NCI-H524 (cell line): Measurements from ENCODE around the gene AIMP1.
"Not testable (repeated sequence)": the region's sequence is repeated elsewhere in the genome, so short reads cannot be mapped to it uniquely, and the experiment has no call there.

Source experiments
- DNase-seq, 2 experiments: peaks; one replicate each; lab custom pipeline; 2025; lab: John Stamatoyannopoulos, UW

The AIMP1 gene

DNA sequence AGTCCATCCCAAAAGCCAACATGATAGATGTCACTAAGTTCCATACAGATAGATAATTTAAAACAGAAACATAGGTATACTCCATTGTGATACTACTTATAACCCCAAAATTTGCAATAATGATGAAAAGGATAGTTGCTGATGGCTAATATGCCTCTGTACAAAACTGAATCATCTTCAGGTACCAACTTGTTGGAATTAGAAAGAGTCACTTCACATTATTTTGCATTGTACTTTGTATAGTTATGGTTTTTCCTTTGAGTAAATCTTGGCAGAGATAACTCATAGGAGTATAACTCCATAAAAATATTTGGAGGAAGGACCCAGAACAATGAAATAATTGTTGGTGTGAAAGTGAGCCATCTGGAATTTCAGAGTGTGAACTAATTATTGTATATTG lies 34.7 kb downstream of the AIMP1 start:
- no peak for DNase-seq

DNA sequence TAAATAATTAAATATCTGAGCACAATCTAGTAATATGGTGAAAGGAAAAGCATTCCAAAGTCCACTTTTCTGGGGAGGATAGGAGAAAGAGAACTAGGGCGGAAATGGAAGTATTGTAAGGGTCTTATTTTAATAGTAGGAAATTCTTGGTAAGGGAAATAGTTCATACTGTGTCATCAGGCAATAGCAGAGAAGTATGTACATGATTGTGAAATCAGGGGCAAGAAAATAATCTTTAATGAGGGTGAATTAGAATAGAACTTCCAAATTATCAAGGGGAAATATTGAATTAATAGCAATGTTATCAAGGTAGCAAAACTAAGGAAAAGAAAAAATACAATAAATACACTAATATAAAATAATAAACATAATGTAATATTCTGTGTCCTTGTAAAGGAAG lies 37.4 kb downstream of the AIMP1 start:
- DNase-seq = no peak

DNA sequence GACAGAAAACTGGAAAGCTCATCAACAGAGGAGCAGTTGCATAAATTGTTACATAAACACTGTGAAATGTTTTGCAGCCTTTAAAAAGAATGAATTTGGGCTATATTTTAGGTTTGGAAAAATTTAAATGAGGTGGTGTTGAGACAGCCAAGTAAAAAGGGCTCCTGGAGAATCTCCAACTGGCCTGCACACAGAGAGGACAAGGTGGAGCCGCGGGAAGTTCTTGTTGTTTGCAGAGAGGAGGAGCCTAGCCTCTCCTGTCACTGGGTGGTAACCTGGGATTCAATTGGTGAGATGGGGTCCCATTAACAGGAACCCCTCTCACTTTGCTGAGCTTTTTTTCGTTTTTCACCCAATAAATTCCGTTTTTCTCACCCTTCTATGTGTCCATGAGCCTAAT lies 38.8 kb downstream of the AIMP1 start:
- no peak for DNase-seq

DNA sequence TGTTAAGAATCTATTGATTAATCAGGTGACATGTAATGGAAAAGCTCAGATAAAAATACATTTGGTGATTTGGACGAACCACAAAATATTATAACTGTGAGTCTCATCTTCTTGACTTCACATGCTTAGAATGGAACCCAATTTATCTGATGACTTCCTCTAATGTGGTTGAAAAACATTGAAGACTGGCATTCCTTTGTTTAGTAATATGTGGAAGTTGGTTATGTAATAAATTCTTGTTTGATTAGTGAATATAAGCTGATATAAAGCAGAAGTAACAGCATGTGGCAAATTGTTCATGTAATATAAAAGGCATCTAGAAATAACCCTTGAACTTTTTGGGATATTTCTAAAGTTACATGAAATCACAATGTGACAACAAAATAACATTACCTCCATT lies 42.5 kb downstream of the AIMP1 start:
- DNase-seq = no peak

DNA sequence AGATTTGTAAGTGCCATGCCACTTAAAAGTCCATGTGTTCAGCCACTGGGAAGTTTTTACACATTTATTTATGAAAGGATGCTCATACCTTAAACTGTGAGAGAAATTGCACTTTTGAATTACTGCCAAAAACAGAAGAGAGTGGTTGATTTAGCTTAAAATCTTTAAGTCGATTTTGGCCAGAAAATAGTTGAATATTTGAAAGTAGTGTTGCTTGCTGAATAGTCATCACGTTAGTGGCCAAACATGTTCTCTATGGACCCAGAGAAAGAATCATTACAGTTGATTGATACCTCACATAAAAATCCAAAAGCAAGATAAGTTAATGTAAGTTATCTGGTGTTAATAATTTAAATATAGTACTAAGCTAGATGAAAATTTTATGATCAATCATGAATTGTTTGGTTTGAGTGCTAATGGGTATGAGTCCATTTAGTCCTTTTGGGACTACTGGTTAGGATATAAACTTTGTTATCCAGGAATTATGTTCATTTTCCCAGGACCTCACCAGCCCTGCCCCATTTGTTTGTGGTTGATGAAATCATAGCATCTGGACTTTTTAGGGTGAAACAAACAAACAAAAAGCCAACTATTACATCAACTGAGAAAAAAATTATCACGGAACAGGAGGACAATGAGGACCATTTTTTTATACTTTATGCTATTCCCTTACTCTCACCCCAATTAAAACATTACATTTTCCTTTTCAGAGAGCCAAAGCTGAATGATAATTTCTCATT lies 45.9 kb downstream of the AIMP1 start:
- DNase-seq = no peak

DNA sequence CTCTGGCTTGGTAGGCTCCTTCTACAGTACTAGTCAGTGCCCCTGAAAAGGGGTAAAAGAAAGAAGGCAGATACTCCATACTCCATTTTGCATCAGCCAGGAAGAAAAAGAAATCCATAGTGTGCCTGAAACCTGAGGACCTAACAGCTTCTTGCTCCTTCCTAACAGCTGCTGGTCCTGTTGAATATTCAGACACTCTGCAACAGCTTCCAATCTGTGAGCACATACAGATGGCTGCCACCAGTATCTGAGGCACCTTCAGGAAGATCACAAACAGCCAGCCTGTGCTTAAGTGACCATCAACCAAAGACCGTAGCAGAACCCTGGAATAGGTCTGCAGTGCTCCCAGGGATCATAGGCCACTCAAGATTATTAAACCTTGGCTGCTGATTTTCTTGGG lies 47.9 kb downstream of the AIMP1 start:
- peak; percentile 0 to 40 for DNase-seq

DNA sequence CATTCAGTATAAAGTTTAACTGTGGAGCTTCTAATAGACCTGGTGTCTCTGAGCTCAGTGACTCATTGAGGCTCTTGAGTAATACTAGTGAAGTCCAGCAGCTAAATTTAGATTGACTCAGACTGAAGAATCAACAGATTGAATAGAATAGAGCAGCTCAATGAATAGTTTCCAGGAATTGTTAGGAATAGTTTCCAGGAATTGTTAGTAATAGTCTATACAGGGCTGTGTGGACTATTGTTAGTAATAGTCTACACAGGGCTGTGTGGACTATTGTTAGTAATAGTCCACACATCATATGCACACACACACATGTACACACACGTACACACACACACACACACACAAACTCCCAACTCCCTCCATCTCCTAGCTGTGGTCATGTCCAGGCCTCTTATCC lies 49.3 kb downstream of the AIMP1 start:
- DNase-seq = no peak

DNA sequence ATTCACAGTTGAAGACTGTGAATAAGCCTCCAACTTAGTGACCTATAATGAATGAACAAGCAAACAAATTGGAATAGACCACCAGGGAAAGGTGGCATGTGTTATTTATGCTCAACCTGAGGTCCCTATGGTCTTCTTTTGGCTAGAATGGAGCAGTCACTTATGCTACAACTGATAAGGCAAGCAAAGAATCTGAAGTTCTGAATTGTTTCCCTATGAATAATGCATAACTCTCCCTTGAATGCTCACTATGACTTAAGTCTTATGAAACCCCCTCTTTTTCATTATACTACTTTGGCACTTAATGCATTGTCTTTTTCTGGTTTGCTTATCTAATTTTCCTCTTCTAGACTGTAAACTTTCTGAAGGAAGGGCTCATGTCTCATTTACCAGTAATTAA lies 49.7 kb downstream of the AIMP1 start:
- no peak for DNase-seq

DNA sequence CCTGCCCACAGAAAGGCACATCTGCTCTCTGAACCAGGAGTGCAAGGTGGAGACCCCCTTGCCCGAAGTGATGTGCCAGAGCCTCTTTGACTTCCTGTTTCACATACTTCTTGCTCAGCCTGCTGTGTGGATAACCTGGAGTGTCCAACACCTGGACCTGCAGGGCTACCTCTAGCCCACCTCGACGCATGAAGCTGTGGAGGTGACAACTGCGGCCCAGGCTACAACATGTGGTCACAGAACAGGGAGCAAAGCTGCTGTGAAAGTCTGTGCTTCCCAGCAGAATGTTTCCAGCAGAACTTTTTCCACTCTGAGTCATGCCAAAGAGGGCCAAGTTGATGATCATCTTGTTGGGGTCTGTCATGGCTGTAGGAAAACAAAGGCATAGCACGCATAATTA lies 50.7 kb downstream of the AIMP1 start:
- no peak for DNase-seq

DNA sequence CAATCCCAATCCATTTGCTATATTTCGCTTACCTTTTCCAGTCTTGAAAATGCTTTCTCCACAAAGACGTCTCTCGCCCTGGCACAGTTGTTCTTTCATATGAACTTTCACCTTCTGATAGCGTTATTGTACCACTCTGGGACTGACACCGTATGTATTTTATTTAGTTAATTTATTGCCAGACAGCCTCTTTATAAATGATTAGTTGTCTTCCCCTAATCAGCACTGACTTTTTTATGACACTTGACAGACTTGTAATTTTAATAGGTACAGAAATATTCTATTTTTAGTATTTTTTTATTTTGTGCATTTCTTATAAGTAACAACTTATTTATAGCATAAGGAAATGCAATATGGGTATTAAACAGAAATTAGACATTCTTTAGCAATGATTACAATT lies 52.3 kb downstream of the AIMP1 start, which contains the start of gene GIMD1:
Gene GIMD1 (minus strand): TSS at position 101 of the 400 bp plus-strand sequence. CDS start 1,343 bp downstream, outside the sequence.
- DNase-seq = no peak

DNA sequence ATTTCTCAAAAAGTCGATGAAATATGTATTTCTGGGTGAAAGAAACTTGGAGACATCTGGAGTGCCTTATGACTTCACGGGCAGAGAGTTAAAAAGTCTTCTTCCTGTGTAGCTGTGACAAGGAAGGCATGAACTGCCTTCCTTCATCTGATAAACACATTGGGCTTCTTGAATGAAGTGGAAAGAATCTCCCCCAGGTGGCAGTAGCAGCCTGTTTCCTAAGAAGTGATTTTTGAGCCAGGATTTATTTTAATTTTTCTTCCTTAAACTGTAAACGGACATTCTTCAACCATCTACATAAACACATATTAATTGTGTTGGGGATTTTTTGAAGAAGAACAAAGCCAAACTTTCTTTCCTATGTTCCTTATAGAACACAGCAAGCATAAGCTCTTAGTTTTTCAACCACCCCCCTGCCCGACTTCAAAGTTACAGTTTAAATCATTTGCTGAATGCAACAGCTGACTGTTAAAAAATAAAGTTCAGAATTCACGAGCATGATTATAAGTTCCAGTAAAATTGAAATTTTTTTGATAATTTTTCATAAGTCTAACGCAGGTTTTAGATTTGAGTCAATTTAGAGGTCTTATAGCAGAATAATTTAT lies 53.2 kb downstream of the AIMP1 start:
- DNase-seq = peak; percentile 14 to 30

DNA sequence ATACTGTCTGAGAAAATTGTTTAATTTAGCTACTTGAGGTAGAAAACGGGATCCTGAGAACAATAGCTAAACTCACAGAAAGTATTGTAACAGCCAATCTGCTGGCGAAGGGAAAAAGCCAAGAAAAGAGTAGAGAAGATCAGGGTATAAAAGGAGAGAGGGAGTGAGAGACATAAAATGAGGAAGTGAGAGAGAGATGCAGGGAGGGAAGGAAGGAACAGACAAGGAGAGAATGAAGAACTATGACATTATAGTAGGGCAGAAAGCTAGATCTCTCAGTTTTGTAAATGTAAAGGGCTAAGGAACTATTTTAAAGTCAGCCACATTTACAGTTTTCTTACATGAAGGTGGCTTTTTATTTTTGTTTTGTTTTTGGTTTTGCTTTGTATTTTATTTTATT lies 53.9 kb downstream of the AIMP1 start:
- DNase-seq = no peak

DNA sequence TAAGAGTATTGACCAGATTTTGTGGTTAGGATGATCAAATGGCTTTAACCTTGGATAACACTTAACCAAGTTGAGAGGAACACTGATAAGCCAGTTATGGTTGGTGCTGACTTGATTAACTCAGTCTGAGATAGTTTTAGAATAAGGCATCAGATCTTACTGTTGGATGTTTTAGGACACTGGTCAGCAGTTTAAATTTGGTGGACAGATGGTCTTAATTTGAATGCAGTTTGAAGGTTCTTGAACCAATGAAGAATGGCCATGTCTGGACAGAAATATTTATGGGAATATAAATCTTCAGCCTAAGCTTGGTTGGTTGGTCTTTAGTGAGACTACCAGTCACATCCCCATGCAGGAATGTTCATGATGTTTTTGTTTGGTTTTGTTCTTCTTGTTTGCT lies 54.8 kb downstream of the AIMP1 start:
- DNase-seq = no peak

DNA sequence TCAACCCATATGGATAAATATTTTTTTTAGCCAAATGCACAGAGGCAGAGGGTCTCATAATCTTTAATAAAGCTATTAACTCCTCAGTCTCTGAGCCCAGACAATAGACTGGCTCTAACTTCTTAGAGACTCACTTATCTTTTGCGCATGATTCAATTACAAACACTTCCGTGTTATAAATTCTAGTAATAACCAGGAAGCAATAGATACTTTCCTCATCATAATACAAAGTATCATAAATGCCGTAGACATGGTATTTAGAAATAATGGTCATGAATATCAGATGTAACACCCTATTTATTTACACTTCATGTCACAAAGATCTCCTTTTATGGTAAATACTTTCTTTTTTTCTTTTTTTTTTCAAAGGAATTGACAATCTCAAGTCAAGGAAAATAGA lies 56.7 kb downstream of the AIMP1 start:
- no peak for DNase-seq

DNA sequence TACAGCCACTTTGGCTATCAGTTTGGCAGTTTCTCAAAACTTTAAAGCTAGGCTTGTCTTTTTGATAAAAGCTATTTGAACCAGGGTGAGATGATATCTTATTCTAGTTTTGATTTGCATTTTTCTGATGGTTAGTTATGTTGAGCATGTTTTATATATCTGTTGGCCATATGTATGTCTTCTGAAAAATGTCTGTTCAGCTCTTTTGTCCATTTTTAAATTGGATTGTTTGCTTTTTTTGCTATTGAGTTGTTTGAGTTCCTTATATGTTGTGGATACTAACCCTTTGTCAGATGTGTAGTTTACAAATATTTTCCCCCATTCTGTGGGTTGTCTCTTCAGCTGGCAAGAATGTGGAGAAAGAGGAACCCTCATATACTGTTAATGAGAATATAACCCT lies 63.8 kb downstream of the AIMP1 start:
- DNase-seq = no peak

DNA sequence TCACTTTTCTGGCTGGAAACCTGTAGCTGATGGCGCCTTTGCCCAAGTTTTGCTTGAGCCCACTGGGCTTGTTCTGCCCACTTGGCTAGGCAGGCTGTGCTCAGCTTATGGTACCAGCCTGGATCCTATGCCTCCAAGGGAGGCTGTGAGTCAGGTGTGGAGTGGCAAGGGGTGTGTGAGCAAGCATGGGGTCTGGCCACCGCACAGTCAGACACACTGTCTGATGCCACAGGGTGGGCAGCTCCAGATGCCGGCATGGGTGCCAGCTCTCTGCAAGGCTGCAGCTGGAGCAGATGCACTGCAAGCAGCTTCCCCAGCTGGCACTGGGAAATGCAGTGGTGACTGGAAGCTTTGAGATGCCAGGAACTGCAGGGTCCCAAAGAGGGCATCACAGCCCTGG lies 68.5 kb downstream of the AIMP1 start:
- no peak for DNase-seq

DNA sequence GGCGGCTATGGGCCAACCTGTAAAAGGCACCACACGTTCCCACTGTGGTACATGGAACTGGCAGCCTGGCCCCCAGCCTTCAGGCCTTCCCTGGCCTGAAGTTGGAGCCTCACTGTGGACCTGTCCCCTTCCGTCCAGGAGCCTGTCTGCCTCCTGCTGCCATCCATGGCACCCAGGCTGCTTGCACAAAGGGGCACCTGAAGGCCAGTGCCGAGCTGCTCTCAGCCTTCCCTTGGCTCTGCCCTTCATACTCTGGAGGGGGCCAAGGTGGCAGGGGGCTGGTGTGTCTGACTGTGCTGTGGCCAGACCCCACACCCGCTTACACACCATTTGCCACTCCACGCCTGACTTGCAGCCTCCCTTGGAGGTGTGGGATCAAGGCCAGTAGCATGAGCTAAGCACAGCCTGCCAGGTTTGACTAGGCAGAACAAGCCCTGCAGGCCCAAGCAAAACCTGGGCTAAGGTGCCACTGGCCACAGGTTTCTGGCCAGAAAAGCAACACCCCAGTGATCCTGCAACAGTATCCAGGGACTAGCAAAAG lies 69.6 kb downstream of the AIMP1 start:
- no peak for DNase-seq

DNA sequence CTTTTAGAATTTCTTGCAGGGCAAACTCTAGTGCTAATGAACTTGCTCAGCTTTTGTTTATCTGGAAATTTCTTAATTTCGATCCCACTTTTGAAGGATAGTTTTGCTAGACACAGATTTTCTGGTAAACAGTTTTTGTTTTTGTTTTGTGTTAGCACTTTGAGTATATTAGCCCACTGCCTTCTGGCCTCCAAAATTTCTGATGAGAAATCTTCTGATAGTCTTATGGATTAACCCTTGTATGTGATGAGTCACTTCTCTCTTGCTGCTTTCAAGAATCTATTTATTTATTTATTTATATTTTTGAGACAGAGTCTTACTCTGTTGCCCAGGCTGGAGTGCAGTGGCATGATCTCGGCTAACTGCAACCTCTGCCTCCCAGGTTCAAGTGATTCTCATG lies 79.2 kb downstream of the AIMP1 start:
- DNase-seq = no peak

DNA sequence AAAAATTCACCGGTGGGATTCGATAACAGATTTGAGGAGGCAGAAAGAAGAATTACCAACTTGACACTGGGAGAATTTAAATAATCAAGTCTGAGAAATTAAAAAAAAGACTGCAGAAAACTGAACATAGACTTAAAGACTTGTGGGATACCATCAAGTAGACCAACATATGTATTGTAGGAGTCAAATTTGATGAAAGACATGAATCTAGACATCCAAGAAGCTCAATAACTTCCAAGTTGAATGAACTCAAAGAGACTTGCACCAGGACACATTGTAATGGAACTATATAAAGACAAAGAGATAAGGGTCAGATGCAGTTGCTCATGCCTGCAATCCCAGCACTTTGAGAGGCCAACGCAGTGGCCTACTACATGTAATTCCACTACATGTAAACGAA lies 82.5 kb downstream of the AIMP1 start:
- DNase-seq = not testable (repeated sequence)
